Tibial nerve (tissue), 4 donors: ENCODE results near the gene BCCIP.

Source experiments
- CTCF ChIP-seq, 5 experiments: fragments of 200-600 bp in 3 of 5; fragments of 450-650 bp in 2 of 5; sonication (generic) in 3 of 5; IDR thresholded peaks; one replicate each; pipeline ENCODE4 v1.5.1; 2016 to 2019; ENCODE audit warnings: antibody characterized with exemption in 5 of 5, mild to moderate bottlenecking in 3 of 5, moderate library complexity in 2 of 5
- EP300 ChIP-seq, 2 donors: sonication (generic); formaldehyde crosslinking; IDR thresholded peaks; one replicate each; pipeline ENCODE4 v1.6.1; 2017; ENCODE audit warnings: antibody characterized with exemption in 2 of 2, mild to moderate bottlenecking in 1 of 2
- POLR2A ChIP-seq, 2 donors: fragments of 450-650 bp; IDR thresholded peaks; one replicate each; pipeline ENCODE4 v1.6.1; 2017; ENCODE audit warnings: antibody characterized with exemption in 2 of 2, mild to moderate bottlenecking in 2 of 2, moderate library complexity in 2 of 2

- TF ChIP-seq POLR2A (IDR thresholded peaks at IDR 0.05) (no peak), CTCF (IDR thresholded peaks at IDR 0.05) (no peak), EP300 (IDR thresholded peaks at IDR 0.05) (no peak)
These were observed 28.2 kb upstream of the BCCIP start for GRCh38 chr10:125795128-125795527.
